GM21515 (cell line): Measurements from ENCODE around the gene PI4KA.
"Not testable (repeated sequence)": the region's sequence is repeated elsewhere in the genome, so short reads cannot be mapped to it uniquely, and the experiment has no call there.

Experiments
- ATAC-seq: cut with Tn5 transposase; IDR thresholded peaks from one replicate; pipeline ENCODE4 v1.9.1; 2021; ENCODE audit not compliant: unreplicated experiment

The PI4KA gene

DNA sequence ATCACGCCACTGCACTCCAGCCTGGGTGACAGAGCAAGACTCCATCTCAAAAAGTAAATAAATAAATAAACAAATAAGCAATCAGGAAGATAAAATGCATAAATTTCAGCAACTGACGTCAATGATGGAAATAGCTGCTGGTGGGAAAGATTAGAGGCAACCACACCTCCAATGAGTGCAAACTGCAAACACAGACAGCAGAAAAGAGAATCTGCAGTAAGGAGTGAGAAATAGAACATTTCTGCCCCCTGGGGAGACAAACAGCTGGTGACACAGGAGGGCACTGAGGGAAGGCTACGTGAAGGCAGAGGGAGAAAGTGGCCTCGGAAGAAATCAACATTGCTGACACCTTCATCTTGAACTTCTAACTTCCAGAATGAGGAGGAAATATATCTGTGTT is 6.5 kb downstream of the PI4KA start:
- ATAC-seq: no peak

DNA sequence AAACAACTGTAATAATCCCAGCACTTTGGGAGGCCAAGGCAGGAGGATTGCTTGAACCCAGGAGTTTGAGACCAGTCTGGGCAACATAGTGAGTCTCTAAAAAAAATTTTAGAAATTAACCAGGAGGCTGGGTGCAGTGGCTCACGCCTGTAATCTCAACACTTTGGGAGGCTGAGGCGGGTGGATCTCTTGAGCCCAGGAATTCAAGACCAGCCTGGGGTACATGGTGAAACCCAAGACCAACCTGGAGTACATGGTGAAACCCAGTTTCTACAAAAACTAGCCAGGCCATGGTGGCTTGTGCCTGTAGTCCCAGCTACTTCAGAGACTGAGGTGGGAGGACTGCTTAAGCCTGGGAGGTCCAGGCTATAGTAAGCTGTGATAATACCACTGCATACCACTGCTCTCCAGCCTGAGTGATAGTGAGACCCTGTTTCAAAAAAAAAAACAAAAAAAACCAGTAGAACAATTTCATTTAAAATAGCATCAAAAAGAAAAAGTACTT is 11.2 kb downstream of the PI4KA start:
- no peak for ATAC-seq

DNA sequence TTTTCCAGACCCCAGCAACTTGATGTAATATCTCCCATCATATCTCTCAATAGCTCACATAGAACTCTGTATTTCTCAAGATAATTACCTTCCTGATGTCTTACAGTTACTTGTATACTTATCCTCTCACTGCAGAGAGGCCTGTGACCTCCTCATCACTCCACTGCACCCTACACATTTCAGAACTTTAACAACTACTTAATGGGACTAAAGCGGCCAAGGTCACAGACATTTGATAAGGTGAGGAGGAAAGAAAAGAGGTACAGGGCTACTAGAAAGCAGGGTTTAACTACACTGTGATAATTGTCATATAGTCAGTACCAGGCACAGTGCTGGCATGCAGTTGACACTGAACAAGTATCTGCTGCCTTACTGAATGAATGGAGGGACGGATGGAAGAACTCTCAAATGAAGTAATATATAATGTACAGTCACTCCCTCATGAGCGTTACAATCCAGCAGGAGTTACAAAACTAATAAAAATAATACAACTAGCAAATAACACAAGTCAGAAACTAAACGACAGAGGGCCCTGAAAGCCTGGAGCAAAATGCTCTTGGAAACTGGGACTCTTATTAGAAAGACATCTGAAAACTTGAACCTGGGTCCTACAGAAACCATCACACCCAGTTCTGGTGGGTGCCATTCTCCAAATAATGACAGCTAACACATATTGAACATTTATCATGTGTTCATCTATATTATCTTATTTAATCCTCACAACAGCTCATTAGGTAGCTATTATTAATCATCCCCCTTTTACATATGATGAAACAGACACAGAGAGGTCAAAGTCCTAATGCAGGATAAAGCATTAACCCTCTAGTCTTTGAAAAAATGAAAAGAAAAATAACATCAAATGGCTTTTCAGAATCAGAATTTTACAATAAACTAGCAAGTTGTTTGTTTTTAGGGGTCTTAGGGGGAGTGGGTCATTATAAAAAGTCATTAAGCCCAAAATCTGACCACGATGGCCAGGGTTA is 14.3 kb downstream of the PI4KA start:
- no peak for ATAC-seq

DNA sequence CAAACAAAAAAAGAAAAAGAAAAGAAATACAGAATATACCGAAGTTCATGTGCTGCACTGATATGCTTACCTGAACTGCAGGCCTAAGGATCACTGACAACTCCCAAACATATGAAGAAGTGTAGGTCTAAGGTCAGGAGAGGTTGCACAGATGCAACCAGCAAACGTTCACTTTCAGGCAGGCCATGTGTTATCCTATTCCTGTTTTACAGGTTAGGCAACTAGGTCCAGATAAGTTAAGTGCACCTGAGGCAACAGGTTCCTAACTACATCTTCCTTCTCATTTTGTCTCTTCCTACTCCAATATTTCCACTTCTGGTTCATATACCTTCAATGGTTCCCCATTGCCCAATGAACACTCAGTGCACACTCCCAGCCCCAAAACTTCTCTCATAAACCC is 15.1 kb downstream of the PI4KA start:
- ATAC-seq: no peak

DNA sequence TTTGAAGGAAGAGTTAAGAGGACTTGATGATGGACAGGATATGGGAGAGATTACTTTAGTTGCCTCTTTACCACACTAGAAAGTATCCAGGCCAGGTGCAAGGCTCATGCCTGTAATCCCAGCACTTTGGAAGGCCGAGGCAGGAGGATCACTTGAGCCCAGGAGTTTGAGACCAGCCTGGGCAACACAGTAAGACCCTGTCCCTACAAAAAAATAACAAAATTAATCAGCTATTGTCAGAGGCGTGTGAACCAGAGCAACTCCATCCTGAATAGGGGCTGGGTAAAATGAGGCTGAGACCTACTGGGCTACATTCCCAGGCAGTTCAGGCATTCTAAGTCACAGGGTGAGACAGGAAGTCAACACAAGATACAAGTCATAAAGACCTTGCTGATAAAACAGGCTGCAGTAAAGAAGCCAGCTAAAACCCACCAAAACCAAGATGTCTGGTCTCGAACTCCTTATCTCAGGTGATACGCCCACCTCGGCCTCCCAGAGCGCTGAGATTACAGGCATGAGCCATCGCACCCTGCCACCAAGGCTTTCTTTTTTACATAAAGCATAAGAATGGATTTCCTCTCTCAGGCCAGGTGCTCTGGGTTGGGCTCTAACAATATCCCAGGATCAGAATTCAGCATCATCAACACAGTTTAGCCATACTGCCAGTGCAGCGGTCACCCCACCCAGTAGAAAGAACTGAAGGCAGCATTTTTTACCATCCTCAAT is 17.8 kb downstream of the PI4KA start:
- no peak for ATAC-seq

DNA sequence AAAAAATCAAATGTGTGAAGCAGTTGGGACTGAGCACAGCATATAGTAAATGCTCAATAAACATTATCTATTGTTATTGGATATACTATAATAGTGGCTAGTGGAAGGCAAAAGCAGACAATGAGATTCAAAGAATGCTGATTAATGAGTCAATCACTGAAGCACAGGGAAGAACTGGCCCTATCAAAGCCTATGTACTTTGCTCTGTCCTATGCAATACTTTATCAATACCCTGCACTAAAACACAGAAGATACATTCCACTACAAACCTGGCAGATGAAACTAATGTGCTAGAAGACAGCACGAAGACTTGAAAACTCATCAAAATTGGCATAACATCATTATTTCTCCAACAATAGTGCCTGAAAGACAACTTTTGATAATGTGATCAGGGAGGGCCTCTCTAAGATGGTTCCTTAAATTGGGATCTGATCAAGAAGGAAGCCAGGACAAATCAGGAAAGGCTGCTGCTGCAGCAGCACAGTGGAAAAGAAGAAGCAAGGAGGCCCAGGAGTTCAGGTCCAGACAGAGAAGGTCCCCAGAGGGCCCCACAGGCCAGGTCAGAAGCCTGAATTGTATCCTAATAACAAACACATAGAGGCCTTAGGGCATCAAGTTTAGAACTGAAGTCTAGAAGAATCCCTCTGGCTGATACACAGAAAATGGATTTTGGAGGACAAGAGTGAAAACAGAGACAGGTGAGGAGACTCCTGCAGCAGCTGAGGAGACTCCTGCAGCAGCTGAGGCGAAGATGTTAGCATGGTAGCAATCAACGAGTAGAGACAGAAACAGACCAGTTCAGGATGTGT is 18.6 kb downstream of the PI4KA start:
- ATAC-seq: no peak

DNA sequence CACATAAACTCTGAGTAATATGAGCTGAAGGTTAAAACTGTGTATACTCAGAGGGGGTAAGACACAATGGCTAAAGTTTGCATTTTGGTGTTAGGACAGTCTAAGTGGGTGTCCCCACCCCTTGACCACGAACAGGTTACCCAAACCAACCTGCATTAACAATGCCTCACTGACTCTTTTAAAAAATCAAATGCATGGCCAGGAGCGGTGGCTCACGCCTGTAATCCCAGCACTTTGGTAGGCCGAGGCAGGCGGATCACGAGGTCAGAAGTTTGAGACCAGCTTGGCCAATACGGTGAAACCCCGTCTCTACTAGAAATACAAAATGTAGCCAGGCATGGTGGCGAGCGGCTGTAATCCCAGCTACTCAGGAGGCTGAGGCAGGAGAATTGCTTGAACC is 19.3 kb downstream of the PI4KA start:
- ATAC-seq: not testable (repeated sequence)

DNA sequence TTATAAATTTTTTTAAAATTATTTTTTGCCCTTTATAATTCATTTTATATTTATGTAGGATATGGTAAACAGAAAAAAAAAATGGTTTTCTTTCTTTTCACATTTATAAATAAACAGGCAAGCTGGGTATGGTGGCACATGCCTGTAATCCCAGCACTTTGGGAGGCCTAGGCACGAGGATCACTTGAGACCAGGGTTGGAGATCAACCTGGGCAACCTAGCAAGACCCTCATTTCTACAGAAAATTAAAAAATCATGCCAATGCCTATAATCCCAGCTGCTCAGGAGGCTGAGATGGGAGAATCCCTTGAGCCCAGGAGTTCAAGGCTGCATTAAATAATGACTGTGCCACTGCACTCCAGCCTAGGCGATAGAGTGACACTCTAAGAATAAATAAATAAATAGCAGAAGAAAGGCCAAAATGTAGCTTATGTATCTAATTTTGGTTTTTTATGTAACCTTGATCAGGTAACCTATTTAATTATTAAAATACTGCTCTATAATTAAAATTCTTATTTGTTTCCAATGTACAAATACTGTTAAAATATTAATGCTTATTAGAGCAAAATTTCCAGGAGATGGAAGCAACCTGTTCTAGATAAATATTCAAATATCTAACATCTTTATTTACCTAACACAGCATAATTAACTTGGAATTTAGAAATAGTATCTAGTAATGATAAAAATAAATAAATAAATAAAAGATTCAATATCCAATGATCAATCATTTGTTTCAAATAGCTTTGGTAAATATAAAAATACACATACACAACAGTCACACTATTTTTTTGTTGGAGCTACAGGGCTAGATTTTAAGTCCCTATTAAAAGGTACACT is 21.4 kb downstream of the PI4KA start:
- no peak for ATAC-seq

DNA sequence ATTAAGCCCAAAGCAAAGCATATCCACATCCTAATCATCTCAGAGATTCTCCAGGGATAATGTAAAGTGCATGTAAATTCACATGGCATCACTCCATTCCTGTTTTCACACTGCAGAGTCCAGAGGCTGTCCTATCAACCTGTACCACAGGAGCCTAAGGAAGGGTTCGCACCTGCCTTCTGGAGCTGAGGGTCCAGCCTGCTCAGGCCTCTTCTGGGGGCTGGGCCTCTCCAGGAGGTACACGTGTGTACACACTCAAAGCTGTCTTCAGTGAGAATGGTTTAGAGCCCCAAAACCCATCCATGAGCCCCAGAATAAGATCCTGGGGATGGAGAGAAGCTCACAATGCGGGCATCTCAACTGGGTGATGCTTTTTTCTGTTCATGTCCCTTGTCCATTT is 23.9 kb downstream of the PI4KA start:
- ATAC-seq: no peak

DNA sequence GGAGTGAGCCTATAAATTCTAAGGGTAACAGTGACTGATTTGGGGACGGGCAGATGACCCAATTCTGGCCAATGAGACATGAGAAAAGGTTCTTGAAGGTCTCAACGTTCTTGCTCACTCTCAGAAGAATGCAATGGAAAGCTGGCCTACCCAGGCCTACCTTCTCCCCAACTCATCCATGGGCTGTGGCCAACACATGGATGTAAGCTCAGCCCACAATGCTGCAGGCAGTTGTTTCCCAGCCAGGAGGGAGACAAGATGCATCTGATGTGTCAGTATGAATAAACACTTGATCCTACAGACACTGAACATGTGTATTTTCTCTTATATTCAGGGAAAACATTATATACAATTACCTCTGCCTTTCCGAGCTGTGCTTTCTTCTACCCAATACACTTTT is 24.4 kb downstream of the PI4KA start:
- no peak for ATAC-seq

DNA sequence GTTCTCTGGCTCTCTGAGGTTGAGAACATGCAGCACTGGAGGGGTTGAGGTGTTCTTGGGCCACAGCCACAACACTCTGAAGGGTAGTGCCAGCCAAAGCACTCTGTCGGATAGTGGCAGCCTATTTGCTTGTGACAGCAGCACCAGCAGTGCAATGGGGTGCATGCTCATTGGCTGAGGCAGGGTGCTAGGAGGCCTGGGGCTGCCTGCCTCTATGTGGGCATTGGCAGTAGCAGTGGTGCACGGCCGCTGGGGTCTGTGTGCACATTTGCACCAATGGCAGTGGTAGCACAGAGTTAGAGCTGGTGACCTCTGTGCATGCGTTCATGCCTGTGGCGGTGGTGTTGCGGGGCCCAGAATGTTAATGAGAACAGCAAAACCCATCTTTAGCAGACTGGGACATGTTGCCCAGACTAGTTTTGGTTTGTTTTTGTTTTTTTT is 25.4 kb downstream of the PI4KA start:
- ATAC-seq: no peak

DNA sequence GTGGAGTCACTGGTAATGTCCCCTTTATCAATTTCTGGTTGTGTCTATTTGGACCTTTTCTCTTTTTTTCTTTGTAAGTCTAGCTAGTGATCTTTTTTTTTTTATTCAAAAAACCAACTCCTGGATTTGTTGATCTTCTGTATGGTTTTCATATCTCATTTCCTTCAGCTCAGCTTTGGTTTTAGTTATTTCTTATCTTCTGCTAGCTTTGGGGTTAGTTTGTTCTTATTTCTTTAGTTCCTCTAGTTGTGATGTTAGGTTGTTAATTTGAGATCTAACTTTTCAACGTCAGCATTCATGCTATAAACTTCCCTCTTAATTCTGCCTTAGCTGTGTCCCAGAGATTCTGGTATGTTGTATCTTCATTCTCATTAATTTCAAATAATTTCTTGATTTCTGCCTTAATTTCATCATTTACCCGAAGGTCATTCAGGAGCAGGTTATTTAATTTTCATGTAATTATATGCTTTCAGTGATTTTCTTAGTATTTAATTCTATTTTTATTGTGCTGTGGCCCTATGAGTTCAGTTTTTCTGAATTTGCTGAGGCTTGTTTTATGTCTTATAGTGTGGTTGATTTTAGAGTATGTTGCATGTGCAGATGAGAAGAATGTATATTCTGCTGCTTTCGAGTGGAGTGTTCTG is 29.0 kb downstream of the PI4KA start:
- no peak for ATAC-seq

DNA sequence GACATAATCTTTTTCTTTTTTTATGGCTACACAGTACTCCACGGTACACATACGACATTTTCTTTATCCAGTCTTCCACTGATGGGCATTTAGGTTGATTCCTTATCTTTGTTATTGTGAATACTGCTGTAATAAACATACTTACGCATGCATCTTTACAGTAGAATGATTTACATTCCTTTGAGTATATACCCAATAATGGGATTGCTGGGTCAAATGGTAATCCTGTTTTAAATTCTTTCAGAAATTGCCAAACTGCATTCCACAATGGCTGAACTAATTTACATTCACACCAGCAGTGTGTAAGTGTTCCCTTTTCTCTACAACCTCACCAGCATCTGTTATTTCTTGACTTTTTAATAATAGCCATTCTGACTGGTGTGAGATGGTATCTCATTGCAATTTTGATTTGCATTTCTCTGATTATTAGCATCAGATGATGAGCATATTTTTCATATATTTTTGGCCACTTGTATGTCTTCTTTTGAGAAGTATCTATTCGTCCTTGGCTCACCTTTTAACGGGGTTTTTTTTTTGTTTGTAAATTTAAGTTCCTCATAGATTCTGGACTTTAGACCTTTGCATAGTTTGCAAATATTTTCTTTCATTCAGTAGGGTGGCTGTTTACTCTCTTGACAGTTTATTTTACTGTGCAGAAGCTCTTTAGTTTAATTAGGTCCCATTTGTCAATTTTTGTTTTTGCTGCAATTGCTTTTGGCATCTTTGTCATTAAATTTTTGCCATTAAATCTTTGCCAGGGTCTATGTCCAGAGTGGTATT is 32.0 kb downstream of the PI4KA start:
- not testable (repeated sequence) for ATAC-seq

DNA sequence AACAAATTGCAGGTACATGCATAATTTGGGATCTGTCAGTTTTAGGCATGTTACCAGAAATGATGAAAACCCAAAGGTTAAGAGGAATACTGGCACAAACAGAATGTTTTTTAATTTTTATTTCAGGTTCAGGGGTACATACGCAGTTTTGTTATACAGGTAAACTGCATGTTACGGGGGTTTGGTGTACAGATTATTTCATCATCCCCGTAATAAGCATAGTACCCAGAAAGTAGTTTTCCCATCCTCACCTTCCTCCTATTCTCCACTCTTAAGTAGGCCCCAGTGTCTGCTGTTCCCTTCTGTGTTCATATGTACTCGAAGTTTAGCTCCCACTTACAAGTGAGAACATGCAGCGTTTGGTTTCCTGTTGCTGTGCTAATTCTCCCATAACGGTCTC is 33.0 kb downstream of the PI4KA start:
- ATAC-seq: no peak

DNA sequence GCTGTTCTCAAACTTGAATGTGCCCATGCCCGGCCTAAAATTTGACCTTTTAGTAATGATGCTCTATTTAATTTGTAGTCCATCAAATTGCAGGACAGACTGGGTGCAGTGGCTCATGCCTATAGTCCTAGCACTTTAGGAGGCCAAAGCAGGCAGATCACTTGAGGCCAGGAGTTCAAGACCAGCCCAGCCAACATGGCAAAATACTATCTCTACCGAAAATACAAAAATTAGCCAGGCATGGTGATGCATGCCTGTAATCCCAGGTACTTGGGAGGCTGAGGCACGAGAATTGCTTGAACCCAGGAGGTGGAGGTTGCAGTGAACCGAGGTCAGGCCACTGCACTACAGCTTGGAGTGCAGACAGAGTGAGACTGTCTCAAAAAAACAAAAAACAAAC is 33.4 kb downstream of the PI4KA start:
- ATAC-seq: not testable (repeated sequence)

DNA sequence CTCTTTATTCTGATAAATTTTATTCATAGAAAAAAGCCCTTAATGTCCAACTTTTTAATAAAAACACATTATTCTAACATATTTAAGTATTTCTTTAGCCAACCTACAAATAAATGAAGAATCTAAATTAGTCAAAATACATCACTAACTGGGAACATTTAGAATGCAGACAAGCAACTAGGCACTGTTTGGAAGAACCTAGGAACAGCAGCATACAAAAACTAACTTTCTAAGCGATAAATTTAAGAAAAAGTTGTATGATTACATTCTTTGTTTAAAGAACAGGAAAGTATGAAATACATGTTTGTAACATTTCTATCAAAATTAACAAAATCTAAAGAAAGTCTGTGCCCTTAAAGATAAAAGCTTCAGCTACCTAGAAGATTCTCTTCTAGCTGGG is 35.3 kb downstream of the PI4KA start:
- no peak for ATAC-seq

DNA sequence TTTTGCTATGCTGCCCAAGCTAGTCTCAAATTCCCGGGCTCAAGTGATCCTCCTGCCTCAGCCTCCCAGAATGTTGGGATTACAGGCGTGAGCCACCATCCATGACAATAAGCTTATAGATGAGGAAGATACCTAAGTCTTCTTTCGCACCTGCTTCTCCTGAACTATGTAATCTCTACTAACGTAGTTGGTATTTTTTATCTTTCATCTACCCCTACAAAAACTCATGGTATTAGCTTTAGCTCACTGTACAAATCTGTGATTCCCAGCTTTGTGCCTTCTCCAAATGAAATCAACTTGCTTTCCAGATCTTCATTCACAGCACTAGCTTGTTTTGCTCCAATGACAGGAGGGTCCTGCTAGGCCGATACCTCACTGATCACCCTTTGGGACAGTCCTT is 36.4 kb downstream of the PI4KA start:
- no peak for ATAC-seq

DNA sequence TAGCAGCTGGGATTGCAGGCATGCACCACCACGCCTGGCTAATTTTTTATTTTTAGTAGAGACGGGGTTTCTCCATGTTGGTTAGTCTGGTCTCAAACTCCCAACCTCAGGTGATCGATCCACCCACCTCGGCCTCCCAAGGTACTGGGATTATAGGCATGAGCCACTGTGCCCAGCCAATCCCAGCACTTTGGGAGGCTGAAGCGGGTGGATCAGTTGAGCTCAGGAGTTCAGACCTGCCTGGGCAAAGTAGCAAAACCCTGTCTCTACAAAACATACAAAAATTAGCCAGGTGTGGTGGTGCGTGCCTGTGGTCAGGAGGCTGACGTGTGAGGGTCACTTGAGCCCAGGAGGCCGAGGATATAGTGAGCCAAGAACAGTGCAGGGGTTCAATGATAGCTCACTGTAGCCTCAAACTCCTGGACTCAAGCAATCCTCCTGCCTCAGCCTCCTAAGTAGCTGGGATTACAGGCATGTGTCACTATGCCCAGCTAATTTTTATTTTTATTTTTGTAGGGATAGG is 36.8 kb downstream of the PI4KA start:
- not testable (repeated sequence) for ATAC-seq

DNA sequence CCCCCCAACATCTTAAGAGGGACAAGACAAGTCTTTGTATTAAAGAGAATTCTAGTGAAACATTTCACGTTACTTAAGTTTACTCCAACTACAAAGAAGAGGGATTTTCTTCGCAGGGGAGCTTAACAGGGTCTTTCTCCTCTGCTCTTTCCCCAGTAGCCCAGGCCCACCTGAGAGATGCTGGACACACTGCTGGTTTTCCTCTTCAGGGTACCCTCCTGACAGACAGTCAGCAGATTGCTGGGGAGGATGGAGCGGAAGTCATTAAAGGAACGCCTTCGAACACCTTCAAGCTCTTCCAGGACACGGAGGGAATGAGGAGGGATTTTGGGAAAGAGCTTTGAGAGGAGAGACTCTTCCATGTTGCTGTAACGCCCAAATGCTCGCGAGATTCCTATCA is 39.1 kb downstream of the PI4KA start:
- no peak for ATAC-seq
